M059J (cell line): Measurements from ENCODE around the gene TTLL10. TPM values are rescaled to one million over a fixed set of nuclear protein-coding genes. Genes with fewer than 3 reads are reported as not detected.
"Not testable (repeated sequence)": the region's sequence is repeated elsewhere in the genome, so short reads cannot be mapped to it uniquely, and the experiment has no call there.

Experiments used
- DNase-seq: peaks from one replicate; pipeline ENCODE4 v3.0.0-alpha.2; 2012; ENCODE audit warnings: low read depth
- total RNA-seq: library from RNA; depleted of rRNA; stranded (reverse); fragments of >200 nt; shearing (Covaris generic); gene quantifications from 2 replicates; pipeline ENCODE4 v1.2.3, GENCODE V29; 2014

Gene TTLL10
- total RNA-seq, 1 experiment from 2014 or later, result not detected

- DNase-seq, result no peak
Measured at GRCh38 chr1:1189111-1189510, 15.4 kb downstream of the TTLL10 start.

- DNase-seq, result no peak
Measured at GRCh38 chr1:1191734-1192133, 18.1 kb downstream of the TTLL10 start.

DNA sequence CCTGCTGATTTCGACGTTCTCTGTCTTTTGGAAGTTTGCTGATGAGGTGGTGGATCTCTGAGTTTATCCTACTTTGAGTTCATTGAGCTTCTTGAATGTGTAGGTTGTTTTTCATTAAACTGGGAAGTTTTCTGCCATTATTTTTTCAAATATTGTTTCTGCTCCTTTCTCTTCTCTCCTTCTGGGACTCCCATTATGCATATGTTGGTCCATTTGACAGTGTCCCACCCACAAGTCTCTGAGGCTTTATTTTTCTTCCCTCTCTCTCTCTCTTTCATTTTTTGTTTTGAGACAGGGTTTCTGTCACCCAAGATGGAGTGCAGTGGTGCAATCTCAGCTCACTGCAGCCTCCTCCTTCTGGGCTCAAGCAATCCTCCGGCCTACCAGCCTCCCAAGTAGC is 21.0 kb downstream of the TTLL10 start:
- no peak for DNase-seq

DNA sequence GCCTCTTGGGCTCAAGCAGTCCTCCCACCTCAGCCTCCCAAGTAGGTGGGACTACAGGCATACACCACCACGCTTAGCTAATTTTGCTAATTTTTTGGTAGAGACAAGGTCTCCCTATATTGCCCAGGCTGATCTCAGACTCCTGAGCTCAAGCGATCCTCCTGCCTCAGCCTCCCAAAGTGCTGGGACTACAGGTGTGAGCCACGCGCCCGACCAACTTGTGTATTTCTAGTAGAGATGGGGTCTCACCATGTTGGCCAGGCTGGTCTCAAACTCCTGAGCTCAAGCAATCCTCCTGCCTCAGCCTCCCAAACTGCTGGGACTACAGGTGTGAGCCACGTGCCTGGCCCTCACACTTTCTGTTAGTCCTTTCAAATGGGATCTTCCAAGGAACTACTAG is 22.0 kb downstream of the TTLL10 start:
- DNase-seq, result not testable (repeated sequence)

DNA sequence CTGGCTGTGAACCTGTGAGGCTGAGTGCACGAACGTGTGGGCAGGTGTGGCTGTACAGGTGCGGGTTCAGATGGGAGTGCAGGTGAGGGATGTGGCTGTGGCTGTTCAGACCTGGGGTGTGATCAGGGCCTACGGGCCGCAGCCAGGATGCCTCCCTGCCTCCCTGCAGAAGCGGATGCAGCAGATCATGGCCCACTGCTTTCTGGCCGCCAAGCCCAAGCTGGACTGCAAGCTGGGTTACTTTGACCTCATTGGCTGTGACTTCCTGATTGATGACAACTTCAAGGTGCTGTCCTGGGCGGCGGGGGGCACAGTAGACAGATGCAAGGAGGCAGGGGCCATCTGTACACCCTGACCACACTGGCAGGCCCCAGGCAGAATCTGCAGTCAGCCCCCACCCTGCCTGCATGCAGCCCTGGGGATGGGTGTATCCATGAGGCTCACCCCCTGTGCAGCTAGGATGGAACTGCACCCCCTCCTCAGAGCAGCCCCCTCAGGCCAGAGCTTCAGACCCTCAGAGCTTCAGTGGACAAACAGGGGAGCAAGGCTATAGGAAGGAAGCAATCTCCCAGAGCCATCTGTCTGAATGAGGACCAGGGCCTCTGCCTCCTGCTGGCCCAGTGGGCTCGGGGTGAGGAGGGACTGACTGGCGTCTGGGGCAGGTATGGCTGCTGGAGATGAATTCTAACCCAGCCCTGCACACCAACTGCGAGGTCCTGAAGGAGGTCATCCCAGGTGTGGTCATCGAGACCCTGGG is 22.9 kb downstream of the TTLL10 start:
- no peak for DNase-seq

DNA sequence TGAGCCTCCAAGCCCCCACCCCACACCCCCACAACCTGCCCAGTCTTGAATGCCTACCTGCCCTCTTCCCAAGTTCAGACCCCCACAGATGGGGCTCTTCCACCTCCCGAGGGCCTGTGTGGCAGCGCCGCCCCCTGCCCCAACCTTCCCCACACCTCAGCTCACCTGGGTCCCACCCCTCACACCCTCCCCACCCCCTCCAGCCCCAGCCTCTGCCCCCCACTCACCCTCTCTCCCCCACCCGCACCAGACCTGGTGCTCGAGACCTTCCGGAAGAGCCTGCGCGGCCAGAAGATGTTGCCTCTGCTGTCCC is 23.5 kb downstream of the TTLL10 start:
- no peak for DNase-seq

DNA sequence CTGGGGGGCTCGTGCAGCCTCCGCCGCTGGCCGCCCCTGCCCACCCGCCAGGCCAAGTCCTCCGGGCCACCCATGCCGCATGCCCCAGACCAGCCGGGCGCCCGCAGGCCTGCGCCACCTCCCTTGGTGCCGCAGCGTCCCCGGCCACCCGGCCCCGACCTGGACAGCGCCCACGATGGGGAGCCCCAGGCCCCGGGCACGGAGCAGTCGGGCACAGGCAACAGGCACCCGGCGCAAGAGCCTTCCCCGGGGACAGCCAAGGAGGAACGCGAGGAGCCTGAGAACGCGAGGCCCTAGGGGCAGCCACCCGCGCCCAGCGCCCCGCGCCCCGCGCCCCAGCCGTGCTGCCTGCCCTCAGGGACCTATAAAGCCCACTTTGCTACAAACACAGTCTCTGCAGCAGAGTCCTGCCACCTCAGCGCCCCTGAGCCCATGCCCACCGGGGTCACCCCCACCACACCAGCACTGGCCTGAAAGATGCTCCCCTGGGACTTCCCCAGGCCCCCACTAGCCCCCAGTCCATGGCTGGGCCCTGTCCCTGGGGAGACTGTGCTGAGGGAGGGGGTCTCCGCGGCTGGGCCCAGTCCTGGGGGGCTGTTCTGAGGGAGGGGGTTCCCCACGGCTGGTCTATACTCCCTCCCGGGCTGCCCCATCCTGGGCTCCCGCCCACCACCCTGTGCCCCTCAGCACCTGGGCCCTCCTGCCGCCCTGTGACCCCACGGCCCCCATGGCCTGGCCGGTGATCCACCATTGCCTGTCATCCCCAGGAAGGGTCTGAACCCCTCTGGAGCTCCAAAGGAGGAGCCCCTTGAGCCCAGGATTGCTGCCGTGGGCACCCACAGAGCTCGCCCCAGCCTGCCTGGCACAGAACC is 24.1 kb downstream of the TTLL10 start:
- DNase-seq, result no peak

GRCh38 chr1:1198423-1199140 is 24.9 kb downstream of the TTLL10 start:
- peak; percentile 25 for DNase-seq

DNA sequence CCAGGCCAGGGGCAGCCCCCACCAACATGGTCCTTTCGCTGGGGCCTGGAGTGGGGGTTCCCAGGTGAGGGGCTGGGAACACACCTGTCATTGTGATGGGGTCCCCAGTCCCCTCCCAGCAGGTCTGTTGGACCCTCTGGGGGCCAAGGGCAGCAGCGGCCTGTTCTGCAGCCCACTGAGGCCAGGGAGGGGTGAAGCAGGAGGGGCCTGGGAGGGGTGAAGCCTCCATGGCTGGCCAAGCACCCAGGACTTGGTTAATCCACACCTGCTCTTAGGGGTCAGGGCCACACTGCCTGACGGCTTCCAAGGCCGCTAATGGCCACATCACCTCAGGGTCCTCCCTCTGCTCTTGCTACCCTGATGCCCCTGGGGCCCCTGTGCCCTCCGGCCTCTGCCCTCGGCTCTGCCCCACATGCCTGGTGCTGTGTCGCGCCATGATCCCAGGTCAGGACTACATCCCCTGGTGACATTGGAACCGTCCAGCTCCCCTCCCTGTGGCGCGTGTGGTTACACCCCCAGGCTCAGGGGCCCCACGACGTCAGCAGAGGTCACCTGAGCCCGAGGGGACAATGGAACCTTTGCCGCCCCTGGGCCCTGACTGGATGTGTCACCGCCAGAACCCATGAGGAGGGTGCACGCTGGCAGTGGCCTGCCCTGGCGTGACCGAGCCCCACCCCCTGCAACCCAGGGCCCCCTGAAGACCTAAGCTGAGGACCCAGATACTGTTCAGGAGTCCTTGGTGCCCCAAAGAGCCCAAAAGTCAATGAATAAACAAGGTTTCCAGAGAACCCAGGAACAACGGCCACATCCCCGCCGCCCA is 25.7 kb downstream of the TTLL10 start:
- no peak for DNase-seq

GRCh38 chr1:1199961-1200875 is 26.5 kb downstream of the TTLL10 start:
- DNase-seq, result no peak

DNA sequence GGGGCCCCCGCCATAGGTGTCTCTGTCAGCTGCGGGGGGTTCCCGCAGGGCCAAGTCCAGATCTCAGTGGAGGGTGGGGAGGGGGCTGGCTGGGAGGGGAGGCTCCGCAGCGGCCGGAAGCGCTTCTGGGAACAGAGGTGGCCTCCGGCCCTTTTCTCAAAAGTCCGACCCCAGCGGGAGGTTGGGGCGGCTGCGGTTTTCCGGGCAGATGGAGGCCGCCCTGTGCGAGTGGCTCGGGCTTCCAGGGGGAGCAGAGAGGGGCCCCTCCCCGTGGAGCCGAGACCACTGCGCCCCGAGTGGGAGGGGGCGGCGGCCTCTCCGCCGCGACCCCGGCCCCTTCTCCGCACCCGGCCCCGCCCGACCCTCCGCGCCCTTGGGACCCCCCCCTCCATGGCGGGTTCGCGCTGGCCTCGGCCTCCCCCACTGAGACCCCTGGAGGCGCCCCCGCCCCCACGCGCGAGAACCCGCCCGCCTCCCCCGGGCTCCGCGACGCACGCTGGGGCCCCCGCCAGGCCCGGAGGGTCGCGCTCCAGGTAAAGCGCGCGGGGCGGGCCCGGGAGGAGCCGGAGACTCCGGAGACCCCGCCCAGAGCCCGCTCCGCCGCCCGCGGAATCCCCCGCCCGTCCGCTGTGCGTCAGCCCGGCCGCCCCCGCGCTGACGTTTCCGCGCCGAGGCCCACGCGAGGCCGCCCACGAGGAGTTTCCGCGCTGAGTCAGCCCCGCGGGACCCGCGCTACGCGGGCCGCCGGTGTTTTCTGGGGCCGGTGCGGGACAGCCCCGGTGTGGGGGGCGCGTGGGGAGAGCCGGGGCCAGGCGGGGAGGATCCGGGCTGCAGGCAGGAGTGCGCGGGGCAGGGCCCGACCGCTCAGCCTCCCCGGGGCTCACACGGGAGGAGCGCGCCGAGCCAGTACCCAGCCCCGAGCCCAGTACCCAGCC is 27.5 kb downstream of the TTLL10 start:
- DNase-seq, result peak; percentile 27

DNA sequence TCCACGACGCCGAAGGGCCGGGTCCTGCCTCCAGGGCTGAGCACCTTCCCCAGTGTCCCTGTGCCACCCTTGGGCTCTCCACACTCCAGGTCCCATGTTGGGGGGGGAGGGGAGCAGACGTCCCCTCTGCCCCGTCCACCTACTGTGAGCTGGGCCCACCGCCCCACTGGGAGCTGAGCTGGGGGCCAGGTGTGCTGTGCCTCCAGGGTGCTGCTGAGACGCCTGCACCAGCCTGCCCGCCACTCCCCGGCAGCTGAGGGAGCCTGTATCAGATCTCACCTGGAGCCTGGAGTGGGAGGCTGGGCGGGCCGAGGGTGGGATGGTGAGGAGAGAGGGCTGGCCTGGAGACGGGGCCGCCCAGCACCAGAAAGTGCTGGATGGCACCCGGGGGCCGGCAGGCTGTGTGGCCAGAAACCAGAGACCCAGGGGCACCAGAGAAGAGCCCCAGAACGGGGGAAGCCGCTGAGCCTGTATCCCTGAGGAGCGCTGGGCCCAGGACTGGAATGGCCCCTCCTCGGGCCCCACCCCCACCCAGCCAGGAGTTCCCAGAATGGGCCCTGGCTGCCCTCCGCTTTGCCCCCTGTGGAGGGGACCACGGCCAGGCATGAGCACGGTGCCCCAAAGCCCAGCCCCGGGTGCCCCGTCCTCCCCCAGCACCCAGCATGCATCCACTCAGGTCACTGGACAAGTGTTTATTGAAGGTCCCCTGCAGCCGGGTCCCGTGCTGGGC is 29.3 kb downstream of the TTLL10 start:
- DNase-seq, result no peak

- DNase-seq, result no peak
Measured at GRCh38 chr1:1203561-1204424, 30.1 kb downstream of the TTLL10 start.

DNA sequence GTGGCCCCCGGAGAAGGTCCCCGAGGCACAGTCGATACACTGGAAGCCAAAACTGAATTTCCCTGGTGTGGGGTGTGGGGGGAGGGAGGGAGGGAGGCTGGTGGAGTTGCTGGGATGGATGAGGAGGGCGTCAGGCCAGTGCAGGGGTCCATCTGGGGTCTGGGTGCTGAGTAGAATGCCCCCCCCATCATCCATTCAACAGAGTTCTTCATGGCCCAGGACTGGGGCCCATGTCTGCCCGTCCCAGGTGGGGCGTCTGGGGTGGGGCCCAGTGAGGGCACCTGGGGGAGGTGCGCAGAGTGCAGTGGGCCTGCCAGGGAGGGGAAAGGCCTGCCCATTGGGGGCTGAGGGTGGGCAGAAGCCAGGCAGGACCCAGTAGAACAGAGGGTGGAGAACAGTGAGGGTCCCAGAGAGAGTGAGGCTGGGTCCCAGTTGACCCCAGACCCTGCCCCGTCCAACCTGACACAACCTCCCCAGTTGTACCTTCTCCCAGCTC is 30.8 kb downstream of the TTLL10 start:
- no peak for DNase-seq

DNA sequence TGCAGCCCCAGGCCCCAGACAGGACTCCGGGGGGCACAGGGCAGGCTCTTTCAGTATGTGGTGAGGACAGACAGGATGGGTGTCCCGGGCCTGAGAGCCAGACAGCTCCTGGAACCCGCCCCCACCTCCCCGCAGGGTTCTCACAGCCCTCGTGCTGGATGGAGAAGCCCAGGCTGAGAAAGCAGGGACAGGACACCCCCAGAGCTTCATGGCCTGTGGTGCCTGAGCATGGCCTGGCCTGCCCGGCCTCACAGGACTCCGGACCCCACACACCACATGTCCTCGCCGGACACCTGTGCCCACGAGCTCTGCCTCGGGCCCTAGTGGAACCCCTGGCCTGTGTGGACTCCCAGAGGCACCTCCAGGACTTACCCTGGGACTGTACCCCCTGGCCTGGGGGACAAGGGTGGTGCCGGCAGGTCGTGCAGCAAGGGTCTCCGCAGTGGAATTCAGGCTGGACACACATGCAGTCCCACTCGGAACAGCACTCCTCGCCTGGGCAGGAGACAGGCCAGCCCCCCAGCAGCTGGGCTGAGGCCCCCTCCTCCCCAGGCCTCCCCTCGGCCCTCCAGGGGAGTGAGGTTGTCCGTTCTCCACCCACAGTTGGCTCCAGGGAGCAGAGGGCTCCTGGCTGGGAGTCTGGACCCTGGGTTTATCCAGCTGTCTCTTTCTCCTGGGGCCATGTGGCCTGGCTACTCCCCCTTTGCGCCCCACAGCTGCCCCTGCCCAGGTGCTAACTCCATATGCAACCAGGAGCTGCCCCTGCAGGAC is 31.5 kb downstream of the TTLL10 start:
- DNase-seq, result no peak

DNA sequence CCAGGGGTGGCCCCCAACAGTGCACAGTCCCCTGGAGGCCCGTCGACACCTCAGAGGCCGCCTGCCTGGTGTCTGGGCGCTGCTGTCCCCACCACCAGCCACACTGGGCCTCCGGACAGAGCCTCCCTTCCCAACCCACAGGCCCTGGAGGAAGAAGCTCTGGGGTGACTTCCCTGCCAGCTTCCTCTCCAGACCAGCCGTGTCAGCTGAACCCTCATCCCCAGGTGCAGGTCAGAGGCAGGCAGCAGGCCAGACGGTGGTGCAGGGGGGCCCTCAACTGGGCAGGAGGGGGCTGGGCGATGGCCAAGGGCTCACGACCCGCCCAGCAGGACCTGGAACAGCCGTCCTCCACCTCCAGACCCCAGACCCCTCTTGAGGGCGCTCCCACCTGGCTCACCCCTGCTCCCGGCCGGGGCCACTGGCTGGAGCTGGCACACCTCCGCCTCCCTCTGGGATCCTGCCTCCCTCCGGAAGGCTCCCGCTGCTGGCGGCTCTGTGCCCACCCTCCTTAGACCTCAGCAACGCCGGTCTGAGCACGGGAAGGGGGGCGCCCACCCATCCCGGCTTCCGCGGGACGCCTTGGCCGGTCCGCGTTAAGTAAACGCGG is 32.2 kb downstream of the TTLL10 start:
- DNase-seq, result no peak
